HG03457 (cell line): ENCODE measurements around the gene PYGM.

Source experiments
- ATAC-seq: cut with Tn5 transposase; IDR thresholded peaks from one replicate; pipeline ENCODE4 v1.9.1; 2021; ENCODE audit warnings: moderate number of reproducible peaks; ENCODE audit not compliant: unreplicated experiment

The PYGM gene

DNA sequence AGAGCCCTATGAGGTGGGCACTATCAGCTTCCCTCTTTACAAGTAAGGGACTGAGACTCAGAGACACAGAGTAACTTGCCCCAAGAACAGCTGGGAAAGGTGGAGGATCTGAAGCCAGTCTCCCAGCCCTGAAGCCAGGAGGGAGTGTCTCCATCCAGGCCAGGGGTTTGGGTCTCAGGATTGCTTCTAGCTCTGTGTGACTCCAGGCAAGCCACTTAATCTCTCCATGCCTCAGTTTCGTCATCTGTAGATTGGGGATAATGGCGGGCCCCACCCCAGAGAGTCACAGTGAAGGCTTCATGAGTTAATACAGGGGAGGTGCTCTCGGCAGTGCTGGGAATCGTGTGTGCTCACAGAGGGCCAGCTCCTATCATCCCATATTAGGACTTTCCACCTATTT, 32.7 kb upstream of the PYGM start:
- no peak for ATAC-seq

DNA sequence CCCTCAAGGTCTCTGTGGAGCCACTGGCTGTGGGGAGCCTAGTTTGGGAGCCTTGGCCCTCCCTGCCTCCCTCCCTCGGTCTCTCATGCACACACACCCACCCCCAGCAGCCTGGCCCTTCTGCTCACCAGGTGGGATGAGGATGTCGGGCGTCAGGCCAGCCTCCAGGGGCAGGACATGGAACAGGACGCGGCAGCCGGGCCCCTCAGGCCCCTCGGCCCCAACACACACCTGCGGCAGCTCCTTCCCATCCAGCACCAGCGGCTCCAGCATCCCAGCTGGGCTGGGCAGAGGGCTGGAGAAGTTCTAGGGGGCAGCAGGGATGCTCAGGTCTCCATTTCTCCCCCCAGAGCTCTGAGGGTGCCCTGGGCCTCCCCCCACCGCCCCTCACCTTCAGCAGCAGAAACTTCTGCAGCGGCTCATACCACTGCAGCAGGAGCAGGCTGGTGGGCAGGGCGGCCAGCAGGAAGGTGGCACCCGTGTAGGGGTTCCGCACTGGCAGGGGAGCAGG, 32.1 kb upstream of the PYGM start:
- no peak for ATAC-seq

DNA sequence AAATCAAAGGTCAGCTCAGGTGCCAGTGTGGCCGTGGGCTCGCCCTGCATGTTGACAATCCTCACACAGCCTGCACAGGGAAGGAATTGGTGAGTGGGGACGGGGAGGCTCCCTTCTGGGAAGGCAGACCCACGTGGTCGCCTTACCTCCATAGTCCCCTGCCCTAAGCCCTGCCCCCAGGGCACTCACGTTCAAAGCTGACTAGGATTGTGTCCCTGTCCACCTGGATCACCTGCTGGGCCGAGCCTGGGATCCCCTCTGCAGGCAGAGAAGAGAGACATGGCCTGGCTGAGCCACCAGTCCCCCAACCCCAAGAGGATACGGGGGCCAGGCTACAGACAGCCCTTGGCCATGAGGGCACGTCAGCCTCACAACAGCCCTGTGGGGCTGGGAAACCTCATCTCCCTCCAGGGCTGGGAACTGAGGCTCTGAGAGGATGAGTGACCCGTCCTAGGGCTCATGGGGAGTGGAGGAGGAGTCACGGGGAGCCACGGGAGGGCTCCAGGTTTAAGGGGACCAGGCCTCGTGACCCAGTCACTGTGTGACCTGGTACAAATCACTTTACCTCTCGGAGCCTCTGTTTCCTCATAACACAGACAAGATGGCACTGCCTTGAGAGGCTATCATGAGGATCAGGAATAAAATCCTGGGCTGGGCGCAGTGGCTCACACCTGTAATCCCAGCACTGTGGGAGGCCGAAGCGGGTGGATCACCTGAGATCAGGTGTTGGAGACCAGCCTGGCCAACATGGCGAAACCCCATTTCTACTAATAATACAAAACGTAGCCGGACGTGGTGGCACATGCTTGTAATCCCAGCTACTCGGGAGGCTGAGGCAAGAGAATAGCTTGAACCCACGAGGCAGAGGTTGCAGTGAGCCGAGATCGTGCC, 30.7 kb upstream of the PYGM start:
- ATAC-seq, result no peak

DNA sequence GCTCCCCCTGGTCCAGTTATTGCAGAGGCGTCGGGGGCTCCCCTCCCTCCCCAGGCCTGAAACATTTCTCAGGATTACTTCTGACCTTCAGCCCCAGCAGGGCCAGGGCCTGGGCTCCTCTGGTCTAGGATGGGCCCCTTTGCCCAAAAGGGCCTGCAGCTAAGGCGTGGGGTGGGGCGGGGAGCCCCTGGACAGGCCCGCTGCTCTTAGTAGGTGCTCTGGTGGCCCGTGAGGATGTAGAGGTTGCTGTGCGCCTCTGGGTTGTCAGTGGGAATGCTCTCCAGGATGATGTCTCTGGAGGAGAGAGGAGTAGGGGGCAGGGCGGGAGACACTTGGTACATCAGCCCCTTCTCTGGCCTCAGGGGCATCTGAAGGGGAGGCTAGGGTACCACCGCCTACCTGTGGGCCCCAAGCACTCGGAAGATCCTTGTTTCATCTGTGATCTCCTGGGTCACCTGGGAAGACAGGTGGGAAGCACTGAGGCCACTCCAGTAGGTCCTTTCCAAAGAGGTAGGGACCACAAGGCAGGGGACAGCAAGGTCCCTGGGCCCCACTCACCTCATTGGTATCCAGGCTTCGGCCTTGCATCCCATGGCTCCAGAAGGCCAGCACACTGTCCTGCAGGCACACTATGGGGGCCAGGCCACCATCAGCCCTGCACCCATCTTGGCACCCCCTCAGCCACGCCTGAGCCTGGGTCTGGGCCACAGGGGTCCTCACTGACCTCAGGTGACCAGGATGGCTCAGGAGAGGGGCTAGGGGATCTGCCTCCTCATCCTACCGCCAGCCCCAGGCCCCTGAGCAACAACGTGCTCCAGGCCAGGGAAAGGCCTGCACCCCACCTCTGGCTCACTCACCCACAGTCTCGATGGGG, 29.8 kb upstream of the PYGM start:
- no peak for ATAC-seq

DNA sequence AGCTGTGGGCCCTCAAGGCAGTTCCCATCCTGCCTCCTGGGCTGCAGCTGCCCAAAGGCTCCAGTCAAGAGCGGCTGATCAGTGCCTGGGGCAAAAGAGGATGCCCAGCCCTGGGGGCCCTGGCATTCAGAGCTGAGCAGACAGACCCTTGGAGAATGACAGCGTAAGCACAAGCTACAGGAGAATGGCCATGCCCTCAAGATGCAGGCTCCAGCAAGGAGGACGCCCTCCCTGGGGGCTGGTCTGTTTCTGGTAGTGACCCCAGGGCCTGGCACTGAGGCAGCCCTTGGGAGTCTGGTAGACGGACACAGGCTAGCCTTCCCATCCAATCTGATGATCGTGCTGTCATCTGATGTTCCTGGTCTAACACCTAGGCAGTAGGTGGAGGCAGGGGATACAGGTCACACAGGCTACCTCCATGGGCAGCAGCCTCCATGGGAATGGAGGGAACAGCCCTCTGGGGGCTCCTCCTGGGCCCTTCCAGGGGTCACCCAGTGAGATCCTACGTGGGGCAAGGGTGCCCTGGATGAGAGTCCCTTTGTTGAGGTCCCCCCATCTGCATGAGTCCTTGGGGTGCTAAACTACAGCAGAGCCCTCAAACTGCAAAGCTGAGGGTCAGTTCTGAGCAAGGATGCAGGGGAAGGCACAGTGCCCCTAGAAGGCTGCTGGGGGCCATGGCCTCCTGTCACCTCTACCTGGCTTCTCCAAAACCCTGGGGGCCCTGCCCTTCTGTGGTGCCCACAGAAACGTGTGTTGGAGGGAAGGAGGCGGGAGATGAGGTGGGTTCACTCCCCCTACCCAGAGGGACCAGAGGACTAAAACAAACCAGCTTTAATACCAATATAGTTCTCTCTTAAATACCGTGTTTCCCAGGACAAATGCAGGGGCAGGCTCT, 28.8 kb upstream of the PYGM start:
- ATAC-seq, result no peak

DNA sequence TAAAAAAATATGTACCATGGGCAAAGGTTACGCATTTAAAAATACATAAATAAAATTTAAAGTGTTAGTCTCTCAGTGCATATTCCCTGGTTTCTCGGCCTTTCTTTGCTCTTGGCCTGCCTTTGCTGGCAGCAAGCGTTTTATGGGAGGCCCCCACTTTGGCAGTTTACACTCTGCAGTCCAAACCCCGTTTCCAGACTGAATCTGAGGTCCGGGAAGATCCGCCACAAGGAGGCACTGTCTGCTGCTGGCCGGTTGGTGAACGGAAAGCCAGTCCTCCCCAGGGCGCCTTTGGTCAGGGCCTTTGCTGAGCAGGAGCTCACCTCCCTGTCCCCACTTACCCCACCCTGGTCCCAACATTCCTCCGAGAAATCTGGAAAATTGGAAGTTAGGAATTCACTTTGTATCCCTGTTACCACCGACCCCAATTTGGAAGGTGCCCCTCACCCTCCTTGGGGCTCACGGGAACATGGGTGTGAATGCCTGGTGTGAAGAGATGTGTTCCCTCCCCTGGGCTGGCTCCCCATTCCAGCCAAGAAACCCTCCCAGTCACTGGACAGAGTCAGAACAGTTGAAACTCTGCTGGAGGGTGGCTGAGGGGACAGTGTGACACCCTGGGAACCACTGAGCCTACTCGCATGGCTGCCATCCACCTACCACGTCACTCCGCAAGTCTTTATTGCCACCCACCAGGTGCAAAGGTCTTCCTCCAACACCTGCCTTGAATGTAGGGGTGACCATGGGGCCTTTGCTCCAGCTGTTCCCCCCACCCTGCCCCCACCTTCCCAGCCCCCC, 27.9 kb upstream of the PYGM start:
- no peak for ATAC-seq

DNA sequence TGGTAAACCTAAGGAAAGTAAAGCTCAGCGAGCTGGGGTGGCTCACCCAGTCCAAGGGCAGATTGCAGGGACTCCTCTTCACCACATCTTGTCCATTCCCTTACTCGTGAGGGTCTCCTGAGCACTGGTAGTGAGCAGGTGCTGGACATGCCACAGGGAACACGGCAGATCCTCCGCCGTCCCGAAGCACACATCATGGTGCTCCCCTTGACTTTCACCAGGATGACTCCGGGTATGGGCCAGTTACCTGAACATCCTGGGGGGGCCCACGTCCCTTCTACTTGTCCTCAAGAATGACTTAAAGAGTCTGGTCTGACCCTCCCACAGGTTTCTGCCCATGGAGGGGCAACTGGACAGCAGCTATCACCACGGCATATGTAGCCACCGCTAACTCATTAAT, 26.5 kb upstream of the PYGM start:
- ATAC-seq, result no peak

DNA sequence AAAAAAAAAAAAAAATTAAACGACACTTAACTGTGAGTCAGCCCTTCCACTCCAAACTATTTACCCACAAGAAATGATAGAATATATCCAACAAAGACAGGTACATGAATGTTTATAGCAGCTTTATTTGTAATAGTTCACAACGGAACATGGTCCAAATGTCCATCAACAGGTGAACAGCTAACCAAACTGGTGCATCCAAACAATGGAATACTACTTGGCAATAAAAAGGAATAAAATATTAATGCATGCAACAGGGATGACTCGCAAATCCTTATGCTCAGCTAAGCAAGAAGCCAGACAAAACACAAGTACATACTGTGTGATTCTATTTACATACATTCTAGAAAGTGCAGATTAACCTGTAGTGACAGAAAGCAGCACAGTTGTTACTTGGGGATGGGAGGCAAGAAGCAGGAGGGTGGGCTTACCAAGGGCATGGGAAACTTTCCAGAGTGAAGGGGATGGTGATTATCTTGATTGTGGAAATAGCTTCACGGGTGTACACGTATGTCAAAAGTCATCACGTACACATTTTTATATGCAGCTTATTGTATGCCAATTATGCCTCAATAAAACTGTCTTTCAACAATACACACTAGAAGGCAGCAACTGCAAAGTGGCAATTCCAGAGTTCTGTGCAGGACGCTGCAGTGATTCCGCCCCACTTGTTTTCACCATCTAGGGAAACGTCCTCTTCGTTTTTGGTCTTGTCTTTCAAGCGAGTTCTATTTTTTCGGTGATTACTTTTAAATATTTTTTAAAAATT, 25.2 kb upstream of the PYGM start:
- ATAC-seq, result no peak

DNA sequence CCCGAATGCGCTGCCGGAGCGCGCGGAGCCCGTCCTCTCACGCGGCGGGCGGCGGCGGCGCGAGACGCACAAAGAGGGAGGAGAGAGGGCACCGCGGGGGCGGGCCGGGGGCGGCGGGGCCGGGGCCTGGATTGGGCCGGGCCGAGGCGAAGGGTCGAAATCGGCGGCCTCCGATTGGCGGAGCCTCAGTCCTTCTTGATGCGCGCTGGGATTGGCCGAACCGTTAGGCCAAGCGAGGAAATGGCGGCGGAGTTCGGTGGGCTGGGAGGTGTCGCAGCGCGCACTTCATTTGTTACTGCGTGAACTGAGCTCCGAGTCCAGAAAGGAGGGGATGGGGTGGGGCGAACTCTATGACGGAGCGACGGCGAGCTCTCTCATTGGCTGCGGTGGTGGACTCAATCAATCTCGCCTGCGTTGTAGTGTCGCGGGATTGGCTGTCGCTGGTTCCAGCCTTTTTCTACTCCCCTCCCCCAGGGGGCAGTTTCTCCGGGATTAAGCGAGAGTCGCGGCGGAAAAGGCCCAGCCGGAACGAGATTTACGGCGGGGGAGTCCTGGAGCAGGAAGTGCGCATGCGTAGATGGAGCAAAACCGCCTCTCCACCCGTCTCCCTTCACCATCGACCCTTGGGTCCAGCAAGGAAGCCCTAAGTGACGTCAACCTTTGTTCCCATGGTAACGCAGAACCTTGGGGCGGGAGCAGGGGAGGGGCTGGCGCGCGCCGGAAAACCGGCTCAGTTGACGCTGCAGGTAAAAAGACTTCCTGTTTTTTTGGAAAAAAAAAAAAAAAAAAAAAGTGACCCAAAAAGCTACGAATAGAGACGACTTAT, 18.9 kb upstream of the PYGM start, which contains the start of gene SF1:
Gene SF1 (minus strand): TSS at position 70 of the 826 bp plus-strand sequence. CDS start 150 bp downstream, outside the sequence.
- peak; percentile 62 for ATAC-seq

DNA sequence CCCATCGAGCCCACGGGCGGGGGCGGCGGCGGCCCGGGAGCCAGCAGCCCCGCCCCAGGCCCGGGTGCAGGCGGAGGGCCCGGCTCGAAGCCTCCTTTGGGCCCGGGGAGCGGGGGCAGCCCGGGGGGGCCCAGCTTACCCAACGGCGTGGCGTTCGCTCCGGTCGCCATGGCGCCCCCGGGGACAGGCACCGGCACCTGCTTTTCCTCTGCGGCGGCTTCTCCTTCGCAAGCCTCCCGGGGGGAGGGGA, 18.4 kb upstream of the PYGM start:
- ATAC-seq, result peak; percentile 17

DNA sequence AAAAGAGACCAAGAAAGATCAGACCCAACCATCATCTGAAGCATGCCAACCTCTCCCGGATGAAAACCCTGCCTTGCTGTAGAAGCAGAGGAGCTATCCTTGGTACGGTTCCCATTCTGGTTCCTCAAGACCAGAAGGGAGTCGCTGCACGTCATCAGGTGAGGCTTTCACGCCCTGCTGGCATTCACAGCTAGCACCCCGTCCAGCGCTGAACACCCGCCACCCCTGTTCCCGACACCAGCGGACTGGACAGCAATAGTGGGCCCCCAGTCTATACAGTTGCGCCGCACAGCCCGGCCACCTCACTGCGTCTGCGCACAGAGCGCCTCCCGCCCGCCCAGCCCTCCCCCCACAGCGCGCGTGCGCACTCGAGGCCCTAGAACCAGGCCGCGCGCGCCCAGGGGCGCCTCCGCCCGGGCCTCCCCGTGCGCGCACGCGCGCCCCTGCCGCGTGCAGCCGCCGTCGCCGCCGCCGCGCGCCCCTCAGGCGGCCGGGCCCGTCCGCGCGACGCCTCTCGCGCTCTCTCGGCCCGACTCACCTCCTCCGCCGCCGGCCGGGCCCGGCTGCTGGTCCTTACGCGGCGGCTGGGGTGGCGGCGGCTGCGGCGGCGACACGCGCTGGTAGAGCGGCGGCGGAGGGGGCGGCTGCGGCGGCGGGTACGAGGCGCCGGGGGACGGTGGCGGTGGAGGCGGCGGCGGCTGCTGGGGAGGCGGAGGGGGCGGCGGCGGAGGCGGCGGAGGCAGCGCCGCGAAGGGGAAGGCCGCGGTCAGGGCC, 17.9 kb upstream of the PYGM start:
- no peak for ATAC-seq

DNA sequence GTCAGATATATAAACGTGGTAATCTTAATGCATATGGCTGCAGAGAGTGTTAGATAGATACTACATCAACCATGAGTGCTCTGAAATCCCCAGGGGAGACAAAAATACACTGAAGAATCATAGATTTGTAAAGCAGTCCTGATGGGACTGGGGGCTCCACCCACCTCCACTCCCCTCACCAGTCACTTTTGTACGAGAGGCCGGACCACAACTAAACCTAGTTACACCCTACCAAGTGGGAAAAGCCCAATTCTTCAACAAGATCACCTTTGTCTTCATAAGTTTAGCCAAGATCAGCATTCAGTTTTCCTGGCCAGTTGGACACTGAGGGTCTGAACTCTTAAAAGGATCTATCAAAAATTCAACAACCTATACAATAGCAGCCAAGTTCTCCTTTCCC, 17.1 kb upstream of the PYGM start:
- no peak for ATAC-seq

DNA sequence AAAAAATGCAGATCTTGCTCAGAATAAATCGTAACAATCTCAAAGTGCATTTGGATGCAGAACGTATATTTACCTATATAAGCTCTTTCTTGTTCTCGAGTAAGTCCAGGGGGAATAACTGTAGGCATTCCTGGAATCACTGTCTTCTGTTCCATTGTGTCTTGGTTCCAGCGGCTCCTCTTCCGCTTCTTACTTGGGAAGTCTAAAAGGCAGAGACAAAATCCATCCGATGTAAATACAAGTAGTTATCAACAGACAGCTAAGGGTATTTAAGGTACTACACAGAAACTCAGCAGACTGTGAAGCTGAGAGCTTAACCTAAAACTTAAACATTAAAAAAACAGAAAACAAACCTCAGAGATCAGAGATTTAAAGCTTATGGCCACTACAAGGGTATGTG, 16.7 kb upstream of the PYGM start:
- no peak for ATAC-seq

DNA sequence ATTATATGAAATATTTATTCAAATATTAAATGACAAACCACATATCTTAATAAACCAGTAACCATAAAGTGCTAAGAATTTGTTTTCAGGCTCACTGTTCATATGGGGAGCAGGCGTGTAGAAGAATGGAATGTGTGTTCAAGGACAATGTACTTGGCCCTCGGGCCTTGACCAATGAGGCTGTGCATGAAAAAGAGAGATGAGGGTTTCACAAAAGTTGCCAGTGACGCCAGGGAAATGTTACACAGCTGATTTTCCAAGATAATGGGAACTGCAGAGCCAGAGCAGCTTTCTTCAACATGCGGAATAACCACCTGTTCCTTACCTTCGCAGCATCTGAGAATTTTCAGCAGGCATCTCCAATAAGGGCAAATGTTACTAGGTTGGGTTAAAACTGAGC, 14.4 kb upstream of the PYGM start:
- no peak for ATAC-seq

DNA sequence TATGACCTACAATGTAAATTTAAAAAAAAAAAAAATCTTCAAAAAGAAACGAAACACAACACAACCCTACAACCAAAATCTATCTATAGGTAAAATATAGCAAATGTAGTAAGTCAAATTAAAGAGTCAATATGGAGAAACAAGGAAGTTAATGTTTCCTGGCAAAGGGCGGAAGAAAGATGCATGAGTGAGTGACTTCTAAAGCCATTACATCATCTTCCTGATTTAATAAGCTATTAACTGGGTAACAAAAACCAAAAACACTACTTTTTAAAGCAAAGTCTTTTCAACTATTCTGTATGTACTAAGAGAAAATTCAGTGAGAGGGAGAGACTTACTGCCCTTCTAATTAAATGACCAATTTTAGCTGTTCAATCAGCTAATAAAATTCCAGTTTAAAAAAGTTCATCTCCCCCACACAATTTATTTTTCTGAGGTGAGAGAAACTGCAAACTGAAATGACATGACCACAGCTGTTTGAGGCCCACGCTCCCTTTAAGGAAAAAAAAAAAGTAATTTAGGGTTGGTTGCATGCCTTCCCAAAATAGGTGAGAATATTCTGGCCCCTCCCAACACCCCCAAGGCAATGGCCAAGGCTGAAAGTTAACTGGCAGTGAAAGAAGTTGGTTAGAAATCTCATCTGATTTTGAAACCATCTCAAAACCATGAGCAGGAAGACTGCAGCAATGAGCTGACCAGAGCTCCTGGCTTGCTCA, 12.7 kb upstream of the PYGM start:
- no peak for ATAC-seq

DNA sequence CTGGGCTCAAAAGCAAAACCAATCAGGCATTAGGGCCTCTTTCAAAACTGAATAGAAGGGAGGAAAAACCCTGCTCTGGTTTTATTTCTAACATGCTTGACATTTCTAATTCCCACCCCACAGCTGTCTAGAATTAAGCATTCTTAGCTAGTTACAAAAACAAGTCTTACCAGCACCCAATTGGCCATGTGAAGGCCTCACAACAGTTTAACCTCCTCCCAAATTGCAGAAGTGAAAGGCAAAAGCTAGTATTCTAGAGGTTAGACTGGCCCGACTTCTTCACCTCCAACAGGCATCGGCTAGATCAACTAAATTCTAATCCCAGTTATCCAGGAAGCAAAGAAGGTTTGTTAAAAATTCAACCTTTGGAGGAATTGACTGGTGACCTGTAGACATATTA, 12.1 kb upstream of the PYGM start:
- no peak for ATAC-seq

DNA sequence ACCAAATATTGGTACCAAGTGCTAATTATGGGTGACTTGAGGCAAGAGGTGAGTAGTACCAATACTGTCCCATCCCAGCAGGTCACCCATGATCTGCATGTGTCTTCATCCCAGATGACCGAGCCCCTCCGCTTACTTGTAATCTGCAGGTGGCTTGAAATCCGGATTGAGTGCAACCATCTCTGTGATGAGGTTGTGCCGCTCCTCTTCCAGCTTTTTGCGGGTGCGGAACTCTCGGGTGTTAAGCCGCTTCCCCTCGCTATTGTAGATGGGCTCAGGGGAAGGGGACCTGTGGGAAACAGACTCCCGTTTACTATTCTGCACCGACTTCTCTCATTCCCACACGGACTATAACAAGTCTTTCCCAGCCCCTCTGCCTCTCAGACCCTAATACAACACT, 10.3 kb upstream of the PYGM start:
- no peak for ATAC-seq
